GM10248 (cell line): ENCODE results near the gene ZNF3.

Experiments used
- CTCF ChIA-PET: fragments of 300-600 bp; sonication (Branson Sonifier 250); formaldehyde crosslinking; extraction: SDS; loops from one replicate; lab custom pipeline; 2021; ENCODE audit warnings: antibody characterized with exemption; lab: Yijun Ruan, JAX
- POLR2A ChIA-PET: fragments of 350-650 bp; sonication (Branson Sonifier 250); formaldehyde crosslinking; extraction: SDS; loops from one replicate; lab custom pipeline; 2020; ENCODE audit warnings: antibody characterized with exemption; lab: Yijun Ruan, JAX
- DNase-seq: peaks from one replicate; pipeline ENCODE4 v3.0.0; 2012; ENCODE audit errors: extremely low spot score
- TF ChIP-seq, protein P1 (sequence below): IDR thresholded peaks from 2 replicates; pipeline ENCODE4 v1.5.1; 2012; ENCODE audit warnings: mild to moderate bottlenecking, low read depth; ENCODE audit errors: extremely low read depth, missing control alignments, control extremely low read depth

ZNF3 gene

DNA sequence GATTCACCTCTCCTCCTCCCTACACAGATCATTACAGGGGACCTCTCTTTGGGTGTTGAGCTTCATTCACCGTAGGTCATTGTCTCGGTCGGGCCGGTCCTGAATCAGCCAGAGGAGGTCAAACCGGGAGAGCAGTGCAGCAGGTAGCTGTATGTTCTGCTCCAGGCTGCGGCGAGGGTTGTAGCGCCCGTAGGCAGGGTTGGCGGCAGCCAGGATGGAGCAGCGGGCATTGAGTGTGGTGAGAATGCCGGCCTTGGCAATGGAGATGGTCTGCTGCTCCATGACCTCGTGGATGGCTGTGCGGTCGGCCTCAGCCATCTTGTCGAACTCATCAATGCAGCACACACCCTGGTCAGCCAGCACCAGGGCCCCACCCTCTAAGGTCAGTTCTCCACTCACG is 14.2 kb upstream of the ZNF3 start:
- no peak for DNase-seq
- POLR2A ChIA-PET, result interaction anchor here (1.5 kb wide), 1 partner anchor 13 kb away, joined by 4 read pairs; no protein-coding TSS in a partner anchor
- TF ChIP-seq, protein P1, sequence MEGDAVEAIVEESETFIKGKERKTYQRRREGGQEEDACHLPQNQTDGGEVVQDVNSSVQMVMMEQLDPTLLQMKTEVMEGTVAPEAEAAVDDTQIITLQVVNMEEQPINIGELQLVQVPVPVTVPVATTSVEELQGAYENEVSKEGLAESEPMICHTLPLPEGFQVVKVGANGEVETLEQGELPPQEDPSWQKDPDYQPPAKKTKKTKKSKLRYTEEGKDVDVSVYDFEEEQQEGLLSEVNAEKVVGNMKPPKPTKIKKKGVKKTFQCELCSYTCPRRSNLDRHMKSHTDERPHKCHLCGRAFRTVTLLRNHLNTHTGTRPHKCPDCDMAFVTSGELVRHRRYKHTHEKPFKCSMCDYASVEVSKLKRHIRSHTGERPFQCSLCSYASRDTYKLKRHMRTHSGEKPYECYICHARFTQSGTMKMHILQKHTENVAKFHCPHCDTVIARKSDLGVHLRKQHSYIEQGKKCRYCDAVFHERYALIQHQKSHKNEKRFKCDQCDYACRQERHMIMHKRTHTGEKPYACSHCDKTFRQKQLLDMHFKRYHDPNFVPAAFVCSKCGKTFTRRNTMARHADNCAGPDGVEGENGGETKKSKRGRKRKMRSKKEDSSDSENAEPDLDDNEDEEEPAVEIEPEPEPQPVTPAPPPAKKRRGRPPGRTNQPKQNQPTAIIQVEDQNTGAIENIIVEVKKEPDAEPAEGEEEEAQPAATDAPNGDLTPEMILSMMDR, result no peak
- CTCF ChIA-PET, result interaction anchor here (1.2 to 1.4 kb wide), 2 partner anchors 13 to 37 kb away, joined by 3 to 6 read pairs; no protein-coding TSS in a partner anchor

DNA sequence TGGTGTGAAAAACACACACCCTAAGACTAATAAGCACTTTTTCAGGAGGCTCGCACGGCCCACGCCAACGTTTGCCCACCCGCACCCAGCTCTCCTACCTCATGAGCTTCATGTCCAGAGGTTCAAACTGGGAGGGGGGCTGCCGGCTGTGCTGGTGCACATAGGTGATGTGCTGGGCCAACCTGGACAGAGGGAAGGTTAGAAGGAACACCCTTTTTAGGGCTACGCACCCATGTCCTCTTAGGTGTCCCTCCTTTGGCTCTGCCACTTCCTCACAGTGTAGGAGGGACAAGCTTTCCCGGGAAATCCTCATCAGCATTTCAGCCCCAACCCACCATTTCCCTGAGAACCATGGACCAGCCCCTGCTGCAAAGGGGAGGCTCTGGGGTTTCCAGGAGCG is 13.8 kb upstream of the ZNF3 start:
- CTCF ChIA-PET, result interaction anchor here (1.2 to 1.4 kb wide), 2 partner anchors 13 to 38 kb away, joined by 3 to 6 read pairs; no protein-coding TSS in a partner anchor
- no peak for DNase-seq
- POLR2A ChIA-PET, result interaction anchor here (0.8 to 1.5 kb wide), 2 partner anchors 13 kb away, joined by 4 read pairs; no protein-coding TSS in a partner anchor
- TF ChIP-seq, protein P1, result no peak

DNA sequence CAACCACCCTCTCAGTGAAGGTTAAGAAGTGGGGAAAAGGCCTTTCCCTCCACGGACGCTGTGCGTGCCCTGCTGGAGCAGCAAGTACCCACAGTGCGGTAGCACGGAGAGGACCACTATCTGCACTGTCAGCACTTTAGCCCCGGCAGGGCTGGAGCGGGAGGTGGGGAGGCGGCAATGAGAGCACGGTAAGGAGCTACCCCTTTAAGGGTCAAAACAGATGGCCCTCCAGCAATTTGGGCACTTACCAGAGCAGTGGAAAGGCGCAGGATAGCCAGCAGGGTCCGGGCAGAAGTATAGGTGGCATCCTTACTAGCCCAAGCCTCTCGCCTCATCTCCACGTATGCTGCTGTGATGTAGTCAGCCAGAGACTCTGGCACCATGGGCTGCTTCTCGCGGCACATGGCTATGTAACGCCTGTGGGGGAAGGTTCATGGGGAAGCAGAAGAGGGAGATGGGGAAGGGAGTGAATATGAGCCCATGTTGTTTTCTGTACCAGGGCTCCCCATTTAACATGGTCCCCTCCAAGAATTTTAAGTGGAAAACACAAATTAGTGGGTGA is 12.5 kb upstream of the ZNF3 start:
- ChIA-PET POLR2A (no interaction called here), CTCF (no interaction called here)
- DNase-seq, result no peak
- TF ChIP-seq, protein P1, result no peak

DNA sequence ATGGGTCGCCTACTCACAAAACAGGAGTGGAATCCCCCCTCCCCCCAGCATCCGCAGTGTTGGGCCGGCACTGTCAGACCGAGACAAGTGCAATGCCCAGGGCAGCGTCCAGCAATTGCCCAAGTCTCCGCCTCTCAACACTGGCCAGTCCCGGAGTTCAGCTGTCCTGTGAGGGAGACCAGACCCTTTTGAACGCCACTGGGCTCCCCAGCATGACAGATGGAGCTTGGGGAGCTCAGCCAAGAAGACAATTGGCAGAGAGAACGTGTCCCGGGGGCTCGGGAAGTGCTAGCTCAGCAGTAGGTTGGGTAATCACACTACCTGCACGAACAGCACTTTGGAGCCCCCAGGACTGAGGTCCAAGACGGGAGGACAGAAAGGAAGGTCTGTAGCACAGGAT is 12.0 kb upstream of the ZNF3 start:
- DNase-seq, result no peak
- CTCF ChIA-PET, result interaction anchor here (1.8 kb wide), 1 partner anchor 11 kb away, joined by 6 read pairs; no protein-coding TSS in a partner anchor
- POLR2A ChIA-PET, result interaction anchor here (2.1 kb wide), 1 partner anchor 9 kb away, joined by 7 read pairs; the partner anchor contains the start of gene AP4M1
- TF ChIP-seq, protein P1, result no peak

DNA sequence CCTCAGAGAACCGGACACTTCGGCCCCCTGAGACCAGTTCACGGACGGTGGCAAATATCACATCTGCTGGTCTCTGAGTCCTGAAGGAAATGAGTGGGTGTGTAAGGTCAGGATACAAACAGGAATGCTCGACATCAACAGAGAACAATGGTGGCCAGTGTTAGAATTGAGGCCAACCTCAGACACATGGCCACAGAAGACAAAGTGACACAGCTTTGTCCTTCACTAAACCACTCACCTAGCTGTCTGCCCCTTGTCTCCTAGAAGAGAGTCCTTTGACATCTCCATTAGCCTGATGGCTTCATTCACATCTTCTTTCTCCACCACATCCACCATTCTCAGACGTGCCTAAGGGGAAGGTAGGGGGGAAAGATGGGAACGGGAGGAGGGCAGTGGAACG is 11.5 kb upstream of the ZNF3 start:
- no peak for DNase-seq
- POLR2A ChIA-PET, result interaction anchor here (2.1 kb wide), 1 partner anchor 9 kb away, joined by 7 read pairs; the partner anchor contains the start of gene AP4M1
- TF ChIP-seq, protein P1, result no peak
- CTCF ChIA-PET, result interaction anchor here (1.8 kb wide), 1 partner anchor 11 kb away, joined by 6 read pairs; no protein-coding TSS in a partner anchor

DNA sequence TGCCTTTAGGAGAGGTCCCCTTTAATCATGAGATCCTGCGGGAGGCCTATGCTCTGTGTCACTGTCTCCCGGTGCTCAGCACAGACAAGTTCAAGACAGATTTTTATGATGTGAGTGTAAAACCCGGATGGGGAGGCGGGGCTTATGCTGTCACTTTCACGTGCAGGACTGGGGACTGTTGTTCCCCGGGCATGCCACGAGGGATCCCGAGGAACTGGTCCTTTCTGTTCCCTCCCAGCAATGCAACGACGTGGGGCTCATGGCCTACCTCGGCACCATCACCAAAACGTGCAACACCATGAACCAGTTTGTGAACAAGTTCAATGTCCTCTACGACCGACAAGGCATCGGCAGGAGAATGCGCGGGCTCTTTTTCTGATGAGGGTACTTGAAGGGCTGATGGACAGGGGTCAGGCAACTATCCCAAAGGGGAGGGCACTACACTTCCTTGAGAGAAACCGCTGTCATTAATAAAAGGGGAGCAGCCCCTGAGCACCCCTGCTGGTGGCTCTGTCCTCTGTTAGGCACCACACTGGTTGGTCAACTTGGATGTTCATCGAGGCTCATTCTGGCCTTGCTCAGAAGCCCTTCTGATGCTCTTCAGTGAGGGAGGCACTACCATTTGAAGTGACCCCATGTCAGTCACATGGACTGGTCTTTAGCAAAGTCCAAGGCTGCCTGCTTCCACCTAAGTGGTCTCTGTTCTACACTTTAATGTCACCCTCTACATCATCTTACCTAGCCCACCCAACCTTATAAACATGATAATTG is 10.1 kb upstream of the ZNF3 start:
- ChIA-PET CTCF (interaction anchor here (1.0 to 1.8 kb wide), 2 partner anchors 9 to 97 kb away, joined by 3 to 6 read pairs; no protein-coding TSS in a partner anchor), POLR2A (interaction anchor here (1.0 to 2.1 kb wide), 3 partner anchors 9 to 11 kb away, joined by 3 to 7 read pairs (median 4); partner anchors contain the start of gene AP4M1)
- no peak for DNase-seq
- TF ChIP-seq, protein P1, result no peak
